AG09309 (cell line): ENCODE results near the gene UQCC5.

Source experiments
- DNase-seq: peaks from one replicate; pipeline ENCODE4 v3.0.0-alpha.2; 2010; ENCODE audit warnings: low read depth
- H3K4me3 ChIP-seq: 2 replicates; pipeline ENCODE4 v1.5.1; 2011; ENCODE audit warnings: mild to moderate bottlenecking, low read depth, low read length, moderate library complexity; ENCODE audit not compliant: control insufficient read depth
- CTCF ChIP-seq: IDR thresholded peaks from 2 replicates; pipeline ENCODE4 v1.5.1; 2011; ENCODE audit warnings: mild to moderate bottlenecking, low read depth, low read length, inconsistent platforms; ENCODE audit not compliant: insufficient read depth, control insufficient read depth; ENCODE audit errors: missing control alignments

Gene UQCC5

GRCh38 chr3:52495777-52496602, 40.4 kb upstream of the UQCC5 start:
- H3K4me3 ChIP-seq = no peak overlapping the region
- DNase-seq = no peak

GRCh38 chr3:52498137-52499054, 38.0 kb upstream of the UQCC5 start:
- peak; percentile 82 for DNase-seq
- H3K4me3 ChIP-seq = no peak overlapping the region
- TF ChIP-seq CTCF = no peak

More at GRCh38 chr3:52495777-52496602, 40.4 kb upstream of the UQCC5 start:
- no peak for TF ChIP-seq CTCF

- DNase-seq = no peak
- no peak for TF ChIP-seq CTCF
Measured at GRCh38 chr3:52501046-52501445, 35.4 kb upstream of the UQCC5 start.

GRCh38 chr3:52502001-52502400, 34.4 kb upstream of the UQCC5 start:
- TF ChIP-seq CTCF = no peak
- no peak overlapping the region for H3K4me3 ChIP-seq
- DNase-seq = no peak

More at GRCh38 chr3:52501046-52501445, 35.4 kb upstream of the UQCC5 start:
- no peak overlapping the region for H3K4me3 ChIP-seq

GRCh38 chr3:52502808-52503350, 33.5 kb upstream of the UQCC5 start:
- no peak overlapping the region for H3K4me3 ChIP-seq
- no peak for TF ChIP-seq CTCF
- no peak for DNase-seq

GRCh38 chr3:52503788-52504424, 32.5 kb upstream of the UQCC5 start:
- no peak overlapping the region for H3K4me3 ChIP-seq
- no peak for DNase-seq
- no peak for TF ChIP-seq CTCF
